SK-N-SH treated with all-trans-retinoic acid at 6 μM for 48 hours (cell line): ENCODE measurements around the gene TRRAP.

ENCODE experiments used
- CSRNP3 ChIP-seq: fragments of 250-450 bp; sonication (Bioruptor Pico); IDR thresholded peaks from 2 replicates; pipeline ENCODE4 v1.5.1; 2021; ENCODE audit warnings: mild to moderate bottlenecking, moderate library complexity
- GLIS3 ChIP-seq: fragments of 250-450 bp; sonication (Bioruptor Pico); IDR thresholded peaks from 2 replicates; pipeline ENCODE4 v1.5.0; 2020; ENCODE audit warnings: mild to moderate bottlenecking, moderate library complexity

- TF ChIP-seq CSRNP3 (CRISPR knock-in tag) (no peak), GLIS3 (CRISPR knock-in tag) (no peak)
Measured at GRCh38 chr7:99019523-99020412, 141.4 kb downstream of the TRRAP start.
